Measurements from ENCODE around the gene STAT2.
"Not testable (repeated sequence)": the region's sequence is repeated elsewhere in the genome, so short reads cannot be mapped to it uniquely, and the experiment has no call there.

The STAT2 gene

DNA sequence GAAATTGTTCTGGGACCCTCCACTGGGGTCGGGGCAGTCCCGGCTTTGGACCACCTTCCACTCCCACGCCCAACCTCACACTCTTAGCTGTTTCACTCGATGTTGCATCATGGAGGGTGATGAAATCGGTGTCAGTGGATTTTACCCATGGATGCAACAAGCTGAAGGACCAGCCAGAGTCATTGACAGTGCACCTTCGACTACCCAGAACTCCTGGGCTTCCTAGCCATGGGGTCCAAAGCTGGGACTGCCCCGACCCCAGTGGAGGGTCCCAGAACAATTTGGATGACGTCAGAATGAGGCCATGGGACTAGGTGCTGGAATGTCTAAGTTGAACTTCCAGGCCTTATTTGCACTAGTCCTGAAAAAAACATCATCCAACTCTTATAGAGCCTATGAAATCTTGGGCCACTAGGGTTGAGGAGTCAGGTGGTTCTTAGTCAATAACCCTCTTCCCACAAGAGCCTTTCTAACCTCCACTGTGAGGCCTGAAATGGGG is 22.1 kb downstream of the STAT2 start:
- no peak overlapping the region for H3K4me2 ChIP-seq (ENCODE audit: insufficient read depth, low read length)
- H3K27ac ChIP-seq (ENCODE audit: low read length), result no peak overlapping the region
- H3K4me1 ChIP-seq (ENCODE audit: insufficient read depth, low read length), result peaks cover 19% of the 10 kb centered on the region
- no peak for ATAC-seq (ENCODE audit: insufficient read depth, low read depth)
- H3K9me3 ChIP-seq (ENCODE audit: insufficient read depth, low read length, severe bottlenecking), result no peaks in the 10 kb centered on the region
- TF ChIP-seq, protein P1, sequence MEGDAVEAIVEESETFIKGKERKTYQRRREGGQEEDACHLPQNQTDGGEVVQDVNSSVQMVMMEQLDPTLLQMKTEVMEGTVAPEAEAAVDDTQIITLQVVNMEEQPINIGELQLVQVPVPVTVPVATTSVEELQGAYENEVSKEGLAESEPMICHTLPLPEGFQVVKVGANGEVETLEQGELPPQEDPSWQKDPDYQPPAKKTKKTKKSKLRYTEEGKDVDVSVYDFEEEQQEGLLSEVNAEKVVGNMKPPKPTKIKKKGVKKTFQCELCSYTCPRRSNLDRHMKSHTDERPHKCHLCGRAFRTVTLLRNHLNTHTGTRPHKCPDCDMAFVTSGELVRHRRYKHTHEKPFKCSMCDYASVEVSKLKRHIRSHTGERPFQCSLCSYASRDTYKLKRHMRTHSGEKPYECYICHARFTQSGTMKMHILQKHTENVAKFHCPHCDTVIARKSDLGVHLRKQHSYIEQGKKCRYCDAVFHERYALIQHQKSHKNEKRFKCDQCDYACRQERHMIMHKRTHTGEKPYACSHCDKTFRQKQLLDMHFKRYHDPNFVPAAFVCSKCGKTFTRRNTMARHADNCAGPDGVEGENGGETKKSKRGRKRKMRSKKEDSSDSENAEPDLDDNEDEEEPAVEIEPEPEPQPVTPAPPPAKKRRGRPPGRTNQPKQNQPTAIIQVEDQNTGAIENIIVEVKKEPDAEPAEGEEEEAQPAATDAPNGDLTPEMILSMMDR (IDR thresholded peaks at IDR 0.05; ENCODE audit: borderline replicate concordance, extremely low read depth, low read length, poor library complexity, severe bottlenecking), result no peak
- no peak for TF ChIP-seq EZH2 (IDR thresholded peaks at IDR 0.05; ENCODE audit: borderline replicate concordance, low read depth, low read length, severe bottlenecking)
- H4K20me1 ChIP-seq (ENCODE audit: insufficient read depth, low read length), result no peaks in the 10 kb centered on the region
- H3K79me2 ChIP-seq (ENCODE audit: insufficient read depth, low read length), result peaks cover 15% of the 10 kb centered on the region
- H3K36me3 ChIP-seq (ENCODE audit: insufficient read depth, low read length), result peaks cover 5% of the 10 kb centered on the region
- DNase-seq, result no peak
- H2AFZ ChIP-seq (ENCODE audit: low read depth, low read length), result peak overlapping the region; percentile 14; the same call in 1 of the 2 replicates
- no peaks in the 10 kb centered on the region for H3K27me3 ChIP-seq (ENCODE audit: insufficient read depth, low read length, poor library complexity)
- no peak overlapping the region for H3K4me3 ChIP-seq (ENCODE audit: low read depth in 1 of 2, low read length in 2 of 2)
- H3K9ac ChIP-seq (ENCODE audit: low read depth, low read length), result no peak overlapping the region

DNA sequence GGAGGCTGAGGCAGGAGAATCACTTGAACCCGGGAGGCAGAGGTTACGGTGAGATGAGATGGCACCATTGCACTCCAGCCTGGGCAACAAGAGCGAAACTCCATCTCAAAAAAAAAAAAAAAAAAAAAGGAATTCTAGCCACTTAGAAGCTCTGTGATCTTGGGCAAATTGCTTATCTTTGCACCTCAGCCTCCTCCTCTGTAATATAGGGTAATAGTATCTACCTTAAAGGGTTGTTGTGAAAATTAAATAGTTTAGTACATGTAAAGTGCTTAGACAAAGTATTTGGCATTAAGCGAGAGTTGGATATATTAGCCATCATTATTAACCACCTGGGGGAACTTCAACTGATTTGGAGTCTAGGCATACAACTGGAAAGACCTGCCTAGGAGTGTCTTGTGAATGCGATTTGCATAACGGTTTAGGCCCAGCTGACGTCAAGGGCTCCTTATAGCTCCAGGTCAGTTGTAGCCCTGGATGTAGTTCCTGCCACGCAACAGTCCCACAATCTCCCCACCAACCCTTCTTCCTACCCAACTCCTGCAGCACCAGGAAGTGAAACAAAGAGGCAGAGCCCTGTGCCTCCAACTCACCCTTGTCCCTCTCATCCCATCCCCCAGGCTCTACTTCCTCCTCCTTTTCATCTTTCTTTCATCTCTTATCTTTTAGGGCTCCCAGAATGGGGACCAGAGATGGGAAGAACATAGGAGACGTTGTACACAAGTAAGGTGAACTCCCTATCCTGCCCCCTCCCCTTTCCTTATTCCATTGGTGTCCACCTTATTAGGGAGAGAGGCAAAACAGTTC is 23.3 kb downstream of the STAT2 start:
- no peak for ATAC-seq (ENCODE audit: insufficient read depth, low read depth)
- Histone ChIP-seq H2AFZ (ENCODE audit: low read depth, low read length) (0 out of 2 replicates have a peak overlapping the region, but pooled peaks have one; percentile 34), H3K4me2 (ENCODE audit: insufficient read depth, low read length) (no peak overlapping the region), H3K27ac (ENCODE audit: low read length) (no peak overlapping the region), H3K36me3 (ENCODE audit: insufficient read depth, low read length) (no peaks in the 10 kb centered on the region; the same call in 1 of the 2 replicates), H3K4me3 (ENCODE audit: low read depth in 1 of 2, low read length in 2 of 2) (no peak overlapping the region), H3K79me2 (ENCODE audit: insufficient read depth, low read length) (peaks cover 23% of the 10 kb centered on the region), H4K20me1 (ENCODE audit: insufficient read depth, low read length) (no peaks in the 10 kb centered on the region), H3K9me3 (ENCODE audit: insufficient read depth, low read length, severe bottlenecking) (no peaks in the 10 kb centered on the region), H3K27me3 (ENCODE audit: insufficient read depth, low read length, poor library complexity) (no peaks in the 10 kb centered on the region), H3K9ac (ENCODE audit: low read depth, low read length) (no peak overlapping the region), H3K4me1 (ENCODE audit: insufficient read depth, low read length) (peaks cover 26% of the 10 kb centered on the region)
- DNase-seq, result no peak
- TF ChIP-seq, protein P1 (IDR thresholded peaks at IDR 0.05; ENCODE audit: borderline replicate concordance, extremely low read depth, low read length, poor library complexity, severe bottlenecking), result no peak
- no peak for TF ChIP-seq EZH2 (IDR thresholded peaks at IDR 0.05; ENCODE audit: borderline replicate concordance, low read depth, low read length, severe bottlenecking)

DNA sequence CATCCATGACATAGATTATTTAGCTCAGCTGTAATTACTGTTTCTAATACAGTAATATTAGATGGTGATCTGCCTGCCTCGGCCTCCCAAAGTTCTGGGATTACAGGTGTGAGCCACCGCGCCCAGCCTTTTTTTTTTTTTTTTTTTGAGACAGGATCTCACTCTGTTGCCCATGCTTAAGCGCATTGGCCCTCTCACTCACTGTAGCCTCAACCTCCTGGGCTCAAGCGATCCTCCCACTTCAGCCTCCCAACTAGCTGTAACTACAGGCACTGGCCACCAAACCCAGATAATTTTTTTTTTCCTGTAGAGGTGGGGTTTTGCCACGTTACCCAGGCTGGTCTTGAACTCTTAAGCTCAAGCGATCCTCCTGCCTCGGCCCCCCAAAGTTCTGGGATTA is 24.4 kb downstream of the STAT2 start:
- not testable (repeated sequence) for H3K27me3 ChIP-seq (ENCODE audit: insufficient read depth, low read length, poor library complexity); H2AFZ ChIP-seq (ENCODE audit: low read depth, low read length); DNase-seq; H4K20me1 ChIP-seq (ENCODE audit: insufficient read depth, low read length); ATAC-seq (ENCODE audit: insufficient read depth, low read depth); H3K4me3 ChIP-seq (ENCODE audit: low read depth in 1 of 2, low read length in 2 of 2); H3K4me2 ChIP-seq (ENCODE audit: insufficient read depth, low read length); H3K27ac ChIP-seq (ENCODE audit: low read length); H3K9me3 ChIP-seq (ENCODE audit: insufficient read depth, low read length, severe bottlenecking); H3K9ac ChIP-seq (ENCODE audit: low read depth, low read length); H3K36me3 ChIP-seq (ENCODE audit: insufficient read depth, low read length)
- Histone ChIP-seq H3K4me1 (ENCODE audit: insufficient read depth, low read length) (peaks cover 26% of the 10 kb centered on the region), H3K79me2 (ENCODE audit: insufficient read depth, low read length) (peaks cover 26% of the 10 kb centered on the region)

DNA sequence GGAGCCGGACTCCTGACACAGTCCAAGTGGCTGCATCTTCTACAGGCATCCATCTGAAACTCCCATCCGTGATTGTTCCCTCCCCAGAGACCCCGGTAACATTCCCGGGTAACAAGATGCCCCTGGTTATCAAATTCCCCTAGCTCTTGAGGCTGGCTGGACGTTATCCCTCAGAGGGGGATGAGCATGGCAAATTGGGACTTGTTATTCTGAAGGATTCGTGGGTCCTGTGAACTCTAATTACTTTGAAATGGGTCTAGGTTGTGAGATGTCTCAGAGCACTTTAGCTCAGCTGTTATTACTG is 25.5 kb downstream of the STAT2 start:
- Histone ChIP-seq H2AFZ (ENCODE audit: low read depth, low read length) (peak overlapping the region; percentile 71), H3K9me3 (ENCODE audit: insufficient read depth, low read length, severe bottlenecking) (no peaks in the 10 kb centered on the region), H3K27ac (ENCODE audit: low read length) (peak overlapping the region; percentile 98), H4K20me1 (ENCODE audit: insufficient read depth, low read length) (no peaks in the 10 kb centered on the region), H3K4me3 (ENCODE audit: low read depth in 1 of 2, low read length in 2 of 2) (peak overlapping the region; percentile 54 to 74), H3K36me3 (ENCODE audit: insufficient read depth, low read length) (peaks cover 3% of the 10 kb centered on the region; the same call in 1 of the 2 replicates), H3K4me2 (ENCODE audit: insufficient read depth, low read length) (peak overlapping the region; percentile 70), H3K27me3 (ENCODE audit: insufficient read depth, low read length, poor library complexity) (no peaks in the 10 kb centered on the region), H3K79me2 (ENCODE audit: insufficient read depth, low read length) (peaks cover 26% of the 10 kb centered on the region), H3K4me1 (ENCODE audit: insufficient read depth, low read length) (peaks cover 26% of the 10 kb centered on the region), H3K9ac (ENCODE audit: low read depth, low read length) (peak overlapping the region; percentile 90)
- TF ChIP-seq, protein P1 (IDR thresholded peaks at IDR 0.05; ENCODE audit: borderline replicate concordance, extremely low read depth, low read length, poor library complexity, severe bottlenecking), result no peak
- no peak for TF ChIP-seq EZH2 (IDR thresholded peaks at IDR 0.05; ENCODE audit: borderline replicate concordance, low read depth, low read length, severe bottlenecking)
- DNase-seq (no peak), ATAC-seq (ENCODE audit: insufficient read depth, low read depth) (no peak)

Measured in DND-41 (cell line).